ENCODE results near the gene YTHDC1. TPM values are rescaled to one million over a fixed set of nuclear protein-coding genes. Genes with fewer than 3 reads are reported as not detected.
A peak's percentile ranks its signal among the peaks of the same experiment; 100 is the strongest.

The YTHDC1 gene
- total RNA-seq, 3 donors from 2014 or later (not counting 1 experiment from before 2014, with no cell fraction given) = 225 to 320 (median 270) TPM

GRCh38 chr4:68337004-68337403, 12.9 kb downstream of the YTHDC1 start:
- no peak for ATAC-seq
- H3K36me3 ChIP-seq (ENCODE audit: control insufficient read depth, insufficient read depth, low read length) = peaks cover 47% of the 10 kb centered on the region
- Mint-ChIP-seq H3K36me3 (peaks cover 37% of the 10 kb centered on the region), H3K4me1 (peaks cover 41 to 63% of the 10 kb centered on the region in 2 donors), H3K4me3 (no peak overlapping the region), H3K27me3 (ENCODE audit: low read depth in 2 of 2) (no peaks in the 10 kb centered on the region), H3K27ac (peak overlapping the region in 1 of 2 donors; percentile 60), H3K9me3 (no peaks in the 10 kb centered on the region)
- WGBS (ENCODE audit: insufficient coverage) = 53% methylated on average over 1 of the region's 1 CpG
- H3K27me3 ChIP-seq (ENCODE audit: control insufficient read depth, insufficient read depth, low read length) = no peaks in the 10 kb centered on the region
- TF ChIP-seq CTCF (IDR thresholded peaks at IDR 0.05) = no peak
- H3K4me3 ChIP-seq (ENCODE audit: low read length) = no peak overlapping the region
- no peak overlapping the region for H3K27ac ChIP-seq (ENCODE audit: low read length)
- intact Hi-C loops (cut with micrococcal nuclease) = no loop called here
- peaks cover 6% of the 10 kb centered on the region for H3K4me1 ChIP-seq (ENCODE audit: control insufficient read depth, insufficient read depth, low read length)
- no peaks in the 10 kb centered on the region for H3K9me3 ChIP-seq (ENCODE audit: control insufficient read depth, insufficient read depth, low read length)
- no peak for DNase-seq

DNA sequence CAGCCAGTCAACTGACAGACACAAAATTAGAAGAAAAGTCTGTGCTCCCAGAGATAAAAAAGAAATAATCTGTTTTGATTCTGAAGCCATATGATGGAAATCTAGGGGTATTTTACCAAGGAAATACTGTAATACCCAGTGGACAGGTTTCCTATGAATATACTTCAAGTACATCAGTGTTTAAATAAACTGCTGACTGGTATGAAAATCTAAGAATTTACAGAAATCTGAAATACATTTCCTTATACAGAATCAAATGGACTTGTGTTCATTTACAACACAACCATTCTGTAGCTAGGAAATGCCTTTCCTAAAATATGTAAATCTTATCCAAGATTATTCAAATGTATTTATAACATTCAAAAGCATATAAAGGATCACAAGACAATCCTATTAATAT, 13.4 kb downstream of the YTHDC1 start:
- no peak for TF ChIP-seq CTCF (IDR thresholded peaks at IDR 0.05)
- H3K9me3 Mint-ChIP-seq = no peaks in the 10 kb centered on the region
- Histone ChIP-seq H3K9me3 (ENCODE audit: control insufficient read depth, insufficient read depth, low read length) (no peaks in the 10 kb centered on the region), H3K27ac (ENCODE audit: low read length) (no peak overlapping the region), H3K36me3 (ENCODE audit: control insufficient read depth, insufficient read depth, low read length) (peaks cover 52% of the 10 kb centered on the region), H3K27me3 (ENCODE audit: control insufficient read depth, insufficient read depth, low read length) (no peaks in the 10 kb centered on the region), H3K4me3 (ENCODE audit: low read length) (no peak overlapping the region), H3K4me1 (ENCODE audit: control insufficient read depth, insufficient read depth, low read length) (peaks cover 5% of the 10 kb centered on the region)
- no peak for DNase-seq
- peaks cover 41% of the 10 kb centered on the region for H3K36me3 Mint-ChIP-seq
- no peaks in the 10 kb centered on the region for H3K27me3 Mint-ChIP-seq (ENCODE audit: low read depth in 2 of 2)
- H3K27ac Mint-ChIP-seq = peak overlapping the region in 1 of 2 donors; percentile 59
- intact Hi-C loops (cut with micrococcal nuclease) = no loop called here
- no peak overlapping the region for H3K4me3 Mint-ChIP-seq
- H3K4me1 Mint-ChIP-seq = peaks cover 38 to 61% of the 10 kb centered on the region in 2 donors
- ATAC-seq = no peak

DNA sequence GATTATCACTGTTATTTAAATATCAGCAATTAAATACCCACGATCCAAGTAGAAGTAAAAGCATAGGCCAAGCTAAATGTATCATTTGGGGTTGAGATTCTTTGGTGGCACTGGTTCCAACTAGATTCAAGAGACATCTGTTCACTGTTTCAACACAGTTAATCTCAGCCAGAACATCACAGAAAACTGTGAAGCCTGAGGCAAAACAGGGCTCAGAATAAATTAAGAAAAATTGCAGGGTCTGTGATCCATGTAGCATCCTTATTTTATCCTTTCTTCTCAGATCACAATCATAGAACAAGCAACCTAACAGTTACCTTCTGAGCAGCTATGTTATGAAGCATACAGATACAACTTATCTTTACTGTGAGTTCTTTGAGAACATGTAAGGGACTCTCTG, 23.7 kb downstream of the YTHDC1 start:
- H3K4me1 ChIP-seq (ENCODE audit: control insufficient read depth, insufficient read depth, low read length) = no peaks in the 10 kb centered on the region
- no peak overlapping the region for H3K27ac ChIP-seq (ENCODE audit: low read length)
- no peak for DNase-seq
- no peak for ATAC-seq
- H3K27ac Mint-ChIP-seq = peak overlapping the region in 1 of 2 donors; percentile 73
- peaks cover 91% of the 10 kb centered on the region for H3K36me3 ChIP-seq (ENCODE audit: control insufficient read depth, insufficient read depth, low read length)
- intact Hi-C loops (cut with micrococcal nuclease) = no loop called here
- H3K4me3 Mint-ChIP-seq = no peak overlapping the region
- H3K27me3 Mint-ChIP-seq (ENCODE audit: low read depth in 2 of 2) = no peaks in the 10 kb centered on the region
- peaks cover 27% of the 10 kb centered on the region for H3K36me3 Mint-ChIP-seq
- 80% methylated on average over 1 of the region's 1 CpG for WGBS (ENCODE audit: insufficient coverage)
- H3K27me3 ChIP-seq (ENCODE audit: control insufficient read depth, insufficient read depth, low read length) = no peaks in the 10 kb centered on the region
- H3K4me3 ChIP-seq (ENCODE audit: low read length) = no peak overlapping the region
- H3K4me1 Mint-ChIP-seq = peaks cover 11 to 26% of the 10 kb centered on the region in 2 donors
- no peaks in the 10 kb centered on the region for H3K9me3 Mint-ChIP-seq
- H3K9me3 ChIP-seq (ENCODE audit: control insufficient read depth, insufficient read depth, low read length) = no peaks in the 10 kb centered on the region
- no peak for TF ChIP-seq CTCF (IDR thresholded peaks at IDR 0.05)

DNA sequence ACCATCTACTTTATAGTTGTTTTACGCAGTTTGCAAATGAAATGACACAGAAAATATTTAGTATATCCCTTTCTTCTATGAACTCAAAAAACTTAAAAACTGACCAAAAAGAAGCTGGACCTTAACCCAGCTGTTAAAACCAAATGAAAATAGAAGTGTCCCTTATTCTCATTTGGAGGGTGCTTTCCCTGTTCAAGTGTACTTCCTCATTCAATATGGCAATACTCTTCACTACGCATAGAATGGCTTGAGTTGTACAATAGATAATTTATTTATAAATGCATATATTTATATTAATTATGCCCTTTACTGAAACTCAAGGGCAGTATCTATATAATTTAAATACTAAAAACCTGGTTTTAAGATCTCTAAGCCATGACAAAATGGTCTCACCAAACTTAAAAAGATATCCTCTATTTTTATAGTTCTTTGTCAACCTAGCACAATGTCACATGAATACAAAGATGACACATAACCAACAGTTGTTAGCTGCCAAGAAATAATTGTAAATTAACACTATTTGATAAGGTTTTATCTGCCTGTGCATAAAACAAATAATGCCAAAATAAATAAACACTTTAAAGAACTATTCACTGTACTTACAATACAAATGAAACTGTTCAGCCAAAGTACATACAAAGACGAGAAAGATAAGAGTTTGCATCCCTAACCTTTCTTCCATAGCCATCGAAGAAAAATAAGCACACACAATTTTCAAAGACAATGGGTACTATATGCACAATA, 25.2 kb downstream of the YTHDC1 start:
- H3K27ac Mint-ChIP-seq = peak overlapping the region; percentile 35 to 73

More for the DNA sequence above, 25.2 kb downstream of the YTHDC1 start:
- no peaks in the 10 kb centered on the region for H3K4me1 ChIP-seq (ENCODE audit: control insufficient read depth, insufficient read depth, low read length)
- H3K27ac ChIP-seq (ENCODE audit: low read length) = no peak overlapping the region
- intact Hi-C loops (cut with micrococcal nuclease) = no loop called here
- Mint-ChIP-seq H3K9me3 (no peaks in the 10 kb centered on the region), H3K27me3 (ENCODE audit: low read depth in 2 of 2) (no peaks in the 10 kb centered on the region), H3K4me3 (no peak overlapping the region), H3K36me3 (peaks cover 27% of the 10 kb centered on the region), H3K4me1 (peaks cover 11 to 26% of the 10 kb centered on the region in 2 donors)
- 100% methylated on average over 1 of the region's 4 CpGs for WGBS (ENCODE audit: insufficient coverage)
- no peaks in the 10 kb centered on the region for H3K9me3 ChIP-seq (ENCODE audit: control insufficient read depth, insufficient read depth, low read length)
- H3K36me3 ChIP-seq (ENCODE audit: control insufficient read depth, insufficient read depth, low read length) = peaks cover 86% of the 10 kb centered on the region
- no peaks in the 10 kb centered on the region for H3K27me3 ChIP-seq (ENCODE audit: control insufficient read depth, insufficient read depth, low read length)
- no peak overlapping the region for H3K4me3 ChIP-seq (ENCODE audit: low read length)
- TF ChIP-seq CTCF (IDR thresholded peaks at IDR 0.05) = no peak
- ATAC-seq = no peak
- DNase-seq = no peak
